GM12874 (cell line): ENCODE measurements around the gene FAM241A.

ENCODE experiments used
- TF ChIP-seq, protein P1 (sequence below): IDR thresholded peaks from 2 replicates; pipeline ENCODE4 v1.5.1; 2011; ENCODE audit warnings: low read depth, mild to moderate bottlenecking, control low read depth, low read length, moderate library complexity; ENCODE audit not compliant: insufficient read depth

Gene FAM241A

DNA sequence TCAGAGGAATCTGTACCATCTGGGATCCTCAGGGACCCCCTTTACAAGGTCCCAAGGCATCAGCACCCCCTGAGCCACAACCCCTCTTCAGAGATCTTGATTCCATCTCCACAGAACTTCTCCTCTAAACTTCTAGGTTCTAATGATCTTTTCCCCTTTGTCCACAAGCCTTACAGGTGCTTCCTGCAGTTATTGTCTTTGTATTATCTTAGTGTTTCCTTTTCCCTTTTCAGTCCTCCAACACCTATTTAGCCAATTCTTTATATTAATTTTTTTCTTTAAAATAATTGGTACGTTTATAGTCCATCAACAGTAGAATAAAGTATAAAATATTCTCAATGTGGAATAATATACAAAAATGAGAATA, 35.2 kb upstream of the FAM241A start:
- TF ChIP-seq, protein P1, sequence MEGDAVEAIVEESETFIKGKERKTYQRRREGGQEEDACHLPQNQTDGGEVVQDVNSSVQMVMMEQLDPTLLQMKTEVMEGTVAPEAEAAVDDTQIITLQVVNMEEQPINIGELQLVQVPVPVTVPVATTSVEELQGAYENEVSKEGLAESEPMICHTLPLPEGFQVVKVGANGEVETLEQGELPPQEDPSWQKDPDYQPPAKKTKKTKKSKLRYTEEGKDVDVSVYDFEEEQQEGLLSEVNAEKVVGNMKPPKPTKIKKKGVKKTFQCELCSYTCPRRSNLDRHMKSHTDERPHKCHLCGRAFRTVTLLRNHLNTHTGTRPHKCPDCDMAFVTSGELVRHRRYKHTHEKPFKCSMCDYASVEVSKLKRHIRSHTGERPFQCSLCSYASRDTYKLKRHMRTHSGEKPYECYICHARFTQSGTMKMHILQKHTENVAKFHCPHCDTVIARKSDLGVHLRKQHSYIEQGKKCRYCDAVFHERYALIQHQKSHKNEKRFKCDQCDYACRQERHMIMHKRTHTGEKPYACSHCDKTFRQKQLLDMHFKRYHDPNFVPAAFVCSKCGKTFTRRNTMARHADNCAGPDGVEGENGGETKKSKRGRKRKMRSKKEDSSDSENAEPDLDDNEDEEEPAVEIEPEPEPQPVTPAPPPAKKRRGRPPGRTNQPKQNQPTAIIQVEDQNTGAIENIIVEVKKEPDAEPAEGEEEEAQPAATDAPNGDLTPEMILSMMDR = no peak

DNA sequence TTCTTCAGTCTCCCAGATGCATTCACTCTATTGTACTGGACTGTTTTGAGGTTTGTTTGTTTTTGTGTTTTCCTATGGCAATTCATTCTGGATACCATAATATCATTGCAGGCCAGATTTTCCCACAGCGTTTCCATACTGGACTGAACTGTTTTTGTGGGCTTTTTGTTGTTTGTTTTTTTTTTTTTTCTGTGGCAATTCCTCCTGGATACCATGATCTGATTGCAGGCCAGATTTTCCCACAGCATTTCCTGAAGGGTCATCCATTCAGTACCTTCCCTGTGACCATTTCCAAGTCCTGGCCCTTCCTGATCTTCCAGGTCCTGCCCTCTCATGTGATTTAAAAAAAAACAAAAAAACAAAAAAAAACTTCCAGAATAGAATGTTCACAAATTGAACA, 33.9 kb upstream of the FAM241A start:
- TF ChIP-seq, protein P1 = no peak

DNA sequence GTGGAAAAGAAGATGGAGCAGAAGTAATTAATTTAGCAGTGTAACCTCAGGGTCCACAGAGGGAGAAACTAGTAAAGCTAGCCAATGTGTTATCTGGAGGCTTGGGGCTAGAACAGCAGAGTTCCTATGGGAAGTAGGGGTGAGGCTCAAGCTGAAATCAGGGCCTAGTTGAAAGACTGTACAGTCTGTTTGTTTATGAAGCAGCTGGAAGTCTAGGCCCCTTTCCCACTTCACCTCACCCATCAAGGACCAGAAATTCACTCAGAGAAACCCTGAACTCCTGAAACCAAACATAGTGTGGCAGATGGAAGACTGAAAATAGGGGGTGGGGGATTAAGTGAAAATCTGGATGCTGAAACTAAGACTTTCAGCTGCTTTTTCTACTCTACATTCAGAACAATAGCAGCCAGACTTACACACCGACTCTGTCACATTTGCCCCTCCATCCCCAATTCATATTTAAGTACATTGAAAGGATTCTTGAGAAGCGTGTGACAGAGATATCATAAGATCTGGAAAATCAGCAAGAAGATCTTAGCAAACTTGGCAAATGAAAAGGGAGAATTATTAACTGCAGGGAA, 32.6 kb upstream of the FAM241A start:
- TF ChIP-seq, protein P1 = no peak

DNA sequence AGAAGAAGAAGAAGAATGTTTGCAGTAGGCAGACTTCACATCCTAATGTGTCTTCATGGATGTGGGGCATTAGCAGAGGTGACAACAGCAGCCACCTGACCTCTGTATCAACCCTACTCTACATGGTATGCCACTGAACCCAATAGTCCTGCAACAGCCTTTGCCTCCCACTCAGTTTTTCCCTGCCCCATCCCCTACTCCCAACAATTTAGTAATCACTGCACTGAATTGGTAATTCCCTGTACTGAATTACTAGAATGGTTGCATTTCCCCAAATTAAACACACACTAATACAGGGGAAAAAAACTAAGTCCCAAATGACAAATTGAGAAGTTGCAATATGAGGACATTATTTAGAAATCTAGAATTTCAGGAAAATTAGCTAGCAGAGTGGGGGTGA, 31.4 kb upstream of the FAM241A start:
- TF ChIP-seq, protein P1 = no peak

DNA sequence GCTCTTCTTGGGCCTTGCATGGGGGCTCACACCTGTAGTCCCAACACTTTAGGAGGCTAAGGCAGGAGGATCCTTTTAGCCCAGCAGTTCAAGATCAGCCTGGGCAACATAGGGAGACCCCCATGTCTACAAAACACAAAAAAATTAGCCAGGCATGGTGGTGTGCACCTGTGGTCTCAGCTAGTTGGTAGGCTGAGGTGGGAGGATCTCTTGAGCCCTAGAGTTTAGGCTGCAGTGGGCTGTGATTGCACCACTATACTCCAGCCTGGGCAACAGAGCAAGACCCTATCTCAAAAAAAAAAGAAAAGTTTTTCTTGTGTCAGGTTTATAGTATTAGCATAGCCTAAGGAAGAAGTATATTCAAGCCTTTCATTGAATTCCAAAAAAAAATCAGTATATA, 30.8 kb upstream of the FAM241A start:
- TF ChIP-seq, protein P1 = no peak

DNA sequence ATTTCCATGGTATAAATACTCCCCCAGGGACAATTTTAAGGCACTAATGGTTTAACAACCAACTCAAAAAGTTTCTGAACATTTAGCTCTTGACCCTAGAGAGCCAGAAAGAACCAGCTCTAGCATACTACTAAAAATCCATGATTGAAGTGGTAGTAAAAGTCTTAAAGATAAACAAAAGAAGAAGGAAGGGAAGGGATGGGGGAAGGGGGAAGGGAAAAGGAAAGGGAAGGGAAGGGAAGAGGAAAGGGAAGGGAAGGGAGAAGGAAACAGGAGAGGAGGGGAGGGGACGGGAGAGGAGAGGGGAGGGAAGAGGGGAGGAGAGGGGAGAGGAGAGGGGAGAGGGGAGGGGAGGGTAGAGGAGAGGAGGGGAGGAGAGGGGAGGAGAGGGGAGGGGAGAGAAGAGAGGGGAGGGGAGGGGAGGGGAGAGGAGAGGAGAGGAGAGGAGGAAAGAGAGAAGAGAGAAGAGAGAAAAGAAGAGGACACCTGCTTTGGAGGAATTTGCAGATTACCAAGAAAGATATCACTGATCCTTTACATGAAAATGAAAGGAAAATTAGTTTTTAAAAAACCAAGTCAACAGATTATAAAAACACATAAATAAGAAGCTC, 26.4 kb upstream of the FAM241A start:
- TF ChIP-seq, protein P1 = no peak

DNA sequence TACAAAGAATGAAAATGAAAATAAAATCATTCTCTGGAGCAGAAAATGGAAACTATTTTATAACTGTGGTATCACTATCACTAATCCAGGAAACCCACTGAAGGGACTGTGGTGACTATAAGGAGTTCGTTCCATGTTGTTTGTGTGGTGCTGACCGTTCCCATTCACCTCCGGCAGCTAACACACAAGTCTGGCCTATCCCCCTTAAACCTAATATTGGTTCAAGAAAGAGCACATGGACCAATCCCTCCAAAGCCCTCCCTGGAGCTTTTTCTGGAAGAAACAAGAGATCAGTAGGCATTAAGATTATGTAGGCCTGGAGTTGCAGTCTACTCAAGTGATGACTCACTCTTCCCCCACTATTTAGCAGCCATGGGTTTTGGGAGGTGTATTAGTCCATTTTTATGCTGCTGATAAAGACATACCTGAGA, 25.9 kb upstream of the FAM241A start:
- TF ChIP-seq, protein P1 = no peak
